HT1080 (cell line): ENCODE results near the gene RNFT1. TPM values are rescaled to one million over a fixed set of nuclear protein-coding genes. Genes with fewer than 3 reads are reported as not detected.
"Not testable (repeated sequence)": the region's sequence is repeated elsewhere in the genome, so short reads cannot be mapped to it uniquely, and the experiment has no call there.

Experiments used
- DNase-seq: peaks from one replicate; pipeline ENCODE4 v3.0.0-alpha.2; 2015; ENCODE audit warnings: low read depth
- small RNA-seq: library from RNA; depleted of rRNA; stranded (forward); fragments of <200 nt; gene quantifications from one replicate; pipeline ENCODE3, GENCODE V24; 2014
- total RNA-seq: library from RNA; depleted of rRNA; stranded (reverse); fragments of >200 nt; shearing (Covaris generic); gene quantifications from 2 replicates; pipeline ENCODE4 v1.2.3, GENCODE V29; 2014; rRNA removed

The RNFT1 gene
- total RNA-seq, 1 experiment from 2014 or later = 5.1 TPM

DNA sequence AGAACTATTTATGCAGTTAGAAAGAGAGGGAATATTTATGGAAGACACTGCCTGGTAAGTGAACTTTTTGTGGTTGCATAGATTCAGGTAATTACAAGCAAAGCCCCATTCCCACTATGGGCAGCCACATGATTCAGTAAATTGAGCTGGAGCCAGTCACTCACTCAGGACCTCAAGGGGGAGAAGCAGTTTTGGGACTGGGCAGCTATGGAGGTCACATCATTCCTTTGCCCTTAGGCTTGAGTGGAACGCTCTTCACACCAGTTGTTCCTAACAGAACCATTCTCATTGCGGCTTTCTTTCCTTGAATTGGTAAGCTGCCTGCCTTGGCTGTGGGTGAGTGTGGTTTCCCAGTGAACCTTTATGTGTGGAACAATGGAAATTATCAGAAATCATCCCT is 34.4 kb downstream of the RNFT1 start:
- not testable (repeated sequence) for DNase-seq

GRCh38 chr17:59920637-59921036 is 43.9 kb downstream of the RNFT1 start:
- DNase-seq = not testable (repeated sequence)

DNA sequence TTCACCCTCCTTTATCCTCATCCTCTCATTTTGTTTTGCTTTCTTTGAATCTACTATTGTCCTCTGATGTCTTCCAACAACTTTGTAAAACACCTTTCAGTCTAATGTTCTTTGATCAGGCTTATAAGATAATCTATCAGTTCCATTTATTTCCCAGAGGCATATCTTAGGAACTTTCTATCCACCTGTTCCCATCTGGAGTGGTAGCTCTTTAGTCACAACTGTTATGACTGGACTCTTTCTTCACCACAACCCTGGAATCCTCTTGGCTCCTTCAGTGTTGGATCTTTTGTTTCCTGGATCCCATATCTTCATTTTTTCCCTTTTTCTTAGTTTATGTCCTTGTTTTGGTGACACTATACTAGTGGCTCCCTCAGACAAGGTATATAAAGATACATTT is 48.1 kb downstream of the RNFT1 start:
- no peak for DNase-seq

- DNase-seq = no peak
These were observed 50.2 kb downstream of the RNFT1 start for GRCh38 chr17:59914274-59914854.

GRCh38 chr17:59907467-59907866 is 57.1 kb downstream of the RNFT1 start:
- DNase-seq = no peak

- DNase-seq = no peak
These were observed 61.1 kb downstream of the RNFT1 start for GRCh38 chr17:59903455-59903854.

Small RNAs within 50 kb of the gene (small RNA-seq; reads per million reads assigned to genes)
- gene RPS29P21 = not detected

Other genes starting within 250 kb of the RNFT1 start
- 3.5 and 6.1 TPM in 2 replicates for gene TUBD1, start 71.8 kb downstream of the RNFT1 start, total RNA-seq
- gene RPS6KB1, start 71.6 kb downstream of the RNFT1 start, total RNA-seq = 16.4 and 16.8 TPM in 2 replicates
- gene HEATR6, start 114.2 kb upstream of the RNFT1 start, total RNA-seq = 18.0 and 24.1 TPM in 2 replicates
- gene CA4, start 185.2 kb upstream of the RNFT1 start, total RNA-seq = not detected in 2 replicates